Measurements from ENCODE around the gene MXRA7.
"Not testable (repeated sequence)": the region's sequence is repeated elsewhere in the genome, so short reads cannot be mapped to it uniquely, and the experiment has no call there.

Gene MXRA7

GRCh38 chr17:76710863-76711611 lies at the start of gene MXRA7:
MXRA7 (minus strand) TSS chr17:76710965; CDS start chr17:76710946, 19 bp downstream.
- DNase-seq, result peak; percentile 64 to 67

GRCh38 chr17:76758570-76758969 lies 47.8 kb upstream of the MXRA7 start:
- no peak for DNase-seq

- no peak for DNase-seq
Observed at GRCh38 chr17:76757256-76757655, 46.5 kb upstream of the MXRA7 start.

GRCh38 chr17:76755285-76755684 lies 44.5 kb upstream of the MXRA7 start:
- no peak for DNase-seq

- DNase-seq, result no peak
Observed at GRCh38 chr17:76753061-76753961, 42.5 kb upstream of the MXRA7 start.

GRCh38 chr17:76752006-76752405 lies 41.2 kb upstream of the MXRA7 start:
- DNase-seq, result no peak

- DNase-seq, result no peak
Observed at GRCh38 chr17:76751416-76751993, 40.7 kb upstream of the MXRA7 start.

GRCh38 chr17:76748657-76749056 lies 37.9 kb upstream of the MXRA7 start:
- no peak for DNase-seq

- no peak for DNase-seq
Observed at GRCh38 chr17:76747716-76748363, 37.1 kb upstream of the MXRA7 start.

- DNase-seq, result not testable (repeated sequence)
Observed at GRCh38 chr17:76745785-76746184, 35.0 kb upstream of the MXRA7 start.

GRCh38 chr17:76744747-76745146 lies 34.0 kb upstream of the MXRA7 start:
- no peak for DNase-seq

GRCh38 chr17:76742958-76743357 lies 32.2 kb upstream of the MXRA7 start:
- DNase-seq, result no peak

- no peak for DNase-seq
Observed at GRCh38 chr17:76740329-76741118, 29.8 kb upstream of the MXRA7 start.

- DNase-seq, result not testable (repeated sequence)
Observed at GRCh38 chr17:76739568-76740115, 28.9 kb upstream of the MXRA7 start.

GRCh38 chr17:76738468-76738850 lies 27.7 kb upstream of the MXRA7 start:
- DNase-seq, result no peak

GRCh38 chr17:76737676-76738467 lies 27.1 kb upstream of the MXRA7 start, which contains the start of gene MFSD11:
MFSD11 (plus strand) TSS chr17:76738119; CDS start chr17:76738353, 234 bp downstream.
- peak; percentile 81 to 90 for DNase-seq

GRCh38 chr17:76737082-76737675 lies 26.4 kb upstream of the MXRA7 start, which contains the start of gene SRSF2:
SRSF2 (minus strand) TSS chr17:76737331; CDS start chr17:76737160, 171 bp downstream.
- peak; percentile 96 to 97 for DNase-seq

GRCh38 chr17:76736349-76737081 lies 25.8 kb upstream of the MXRA7 start:
- DNase-seq, result peak; percentile 60 to 67

- no peak for DNase-seq
Observed at GRCh38 chr17:76735586-76736348, 25.0 kb upstream of the MXRA7 start.

Data from hippocampal formation (tissue), 2 donors.